GM23248 (cell line): ENCODE measurements around the gene ULBP3.

Source experiments
- EZH2 ChIP-seq: fragments of 200-600 bp; sonication (generic); IDR thresholded peaks from 2 replicates; pipeline ENCODE4 v1.6.1; 2018; ENCODE audit warnings: antibody characterized with exemption, mild to moderate bottlenecking; ENCODE audit not compliant: insufficient read depth, poor library complexity, severe bottlenecking
- EZH2phosphoT487 ChIP-seq: fragments of 200-600 bp; sonication (generic); IDR thresholded peaks from 2 replicates; pipeline ENCODE4 v1.6.1; 2018; ENCODE audit warnings: antibody characterized with exemption, moderate library complexity, mild to moderate bottlenecking, low read depth; ENCODE audit not compliant: insufficient read depth

GRCh38 chr6:150032598-150032997 lies 36.3 kb downstream of the ULBP3 start:
- TF ChIP-seq EZH2 (no peak), EZH2phosphoT487 (no peak)
